ENCODE data around the gene KCTD15.

The KCTD15 gene

GRCh38 chr19:33862981-33863380, 66.3 kb downstream of the KCTD15 start:
- DNase-seq, result no peak

DNA sequence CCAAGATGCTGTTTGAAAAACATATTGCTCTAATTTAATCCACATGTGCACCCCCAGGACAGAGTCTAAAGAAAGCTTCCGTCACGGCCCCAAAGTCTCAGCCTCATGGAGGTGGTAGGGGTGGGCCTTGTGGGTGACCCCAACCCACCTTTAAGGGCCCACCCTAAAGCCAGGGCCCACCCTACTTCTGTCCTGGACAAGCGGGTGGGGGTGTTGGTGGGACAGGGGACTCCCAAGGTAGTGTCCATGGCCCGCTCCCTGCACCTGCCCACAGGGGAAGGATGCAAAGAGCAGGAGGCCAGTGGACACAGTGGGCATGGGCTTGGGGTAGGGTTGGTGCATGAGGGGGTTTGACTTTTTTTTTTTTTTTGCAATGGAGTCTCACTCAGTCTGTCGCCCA, 66.8 kb downstream of the KCTD15 start:
- no peak for DNase-seq

DNA sequence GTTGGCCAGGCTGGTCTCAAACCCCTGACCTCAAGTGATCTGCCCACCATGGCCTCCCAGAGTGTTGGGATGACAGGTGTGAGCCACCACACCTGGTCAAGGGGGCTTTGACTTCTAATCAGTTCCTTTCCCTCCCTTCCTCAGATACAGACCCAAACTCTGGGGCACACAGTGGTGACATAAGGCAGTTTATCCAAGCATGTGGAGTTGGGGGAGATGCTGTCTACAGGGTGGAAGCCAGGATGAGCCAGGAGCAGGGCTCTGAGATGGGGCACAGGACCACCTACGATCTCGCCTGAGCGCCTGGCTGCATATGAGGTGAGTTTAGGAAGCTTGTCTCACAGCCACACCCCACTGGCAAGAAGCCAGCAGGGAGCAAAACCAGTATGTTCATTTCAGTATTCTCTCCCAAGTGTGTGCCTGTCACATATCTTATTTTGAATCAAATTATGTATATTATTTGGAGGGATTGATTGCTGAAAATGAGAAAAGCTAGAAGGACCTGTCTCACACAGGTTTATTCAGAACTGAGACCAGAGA, 67.7 kb downstream of the KCTD15 start:
- DNase-seq, result no peak

GRCh38 chr19:33865306-33865705, 68.6 kb downstream of the KCTD15 start:
- no peak for DNase-seq

Data from NCI-H2029 treated with DMSO at 0.1 percent for 48 hours (cell line).